ENCODE results near the gene NOTCH3.

The NOTCH3 gene

GRCh38 chr19:15200553-15201364 is at the start of gene NOTCH3:
NOTCH3 (minus strand) TSS chr19:15200995; CDS start chr19:15200905, 90 bp downstream.
- no peak for DNase-seq (ENCODE audit: low read depth in 2 of 2)

- DNase-seq (ENCODE audit: low read depth in 2 of 2), result no peak
Observed at GRCh38 chr19:15250640-15250993, 49.8 kb upstream of the NOTCH3 start.

GRCh38 chr19:15249972-15250639 is 49.3 kb upstream of the NOTCH3 start:
- DNase-seq (ENCODE audit: low read depth in 2 of 2), result no peak

GRCh38 chr19:15249528-15249874 is 48.7 kb upstream of the NOTCH3 start:
- no peak for DNase-seq (ENCODE audit: low read depth in 2 of 2)

GRCh38 chr19:15248648-15249527 is 48.1 kb upstream of the NOTCH3 start:
- no peak for DNase-seq (ENCODE audit: low read depth in 2 of 2)

GRCh38 chr19:15248106-15248505 is 47.3 kb upstream of the NOTCH3 start:
- DNase-seq (ENCODE audit: low read depth in 2 of 2), result no peak

GRCh38 chr19:15247107-15248014 is 46.6 kb upstream of the NOTCH3 start:
- DNase-seq (ENCODE audit: low read depth in 2 of 2), result no peak

GRCh38 chr19:15246198-15246481 is 45.3 kb upstream of the NOTCH3 start:
- DNase-seq (ENCODE audit: low read depth in 2 of 2), result no peak

GRCh38 chr19:15245370-15246197 is 44.8 kb upstream of the NOTCH3 start:
- DNase-seq (ENCODE audit: low read depth in 2 of 2), result no peak

- DNase-seq (ENCODE audit: low read depth in 2 of 2), result no peak
Observed at GRCh38 chr19:15244808-15245207, 44.0 kb upstream of the NOTCH3 start.

GRCh38 chr19:15244106-15244803 is 43.5 kb upstream of the NOTCH3 start:
- DNase-seq (ENCODE audit: low read depth in 2 of 2), result no peak

- no peak for DNase-seq (ENCODE audit: low read depth in 2 of 2)
Observed at GRCh38 chr19:15243236-15243957, 42.6 kb upstream of the NOTCH3 start.

- no peak for DNase-seq (ENCODE audit: low read depth in 2 of 2)
Observed at GRCh38 chr19:15241259-15241910, 40.6 kb upstream of the NOTCH3 start.

- no peak for DNase-seq (ENCODE audit: low read depth in 2 of 2)
Observed at GRCh38 chr19:15240515-15240914, 39.7 kb upstream of the NOTCH3 start.

GRCh38 chr19:15239337-15239949 is 38.6 kb upstream of the NOTCH3 start:
- no peak for DNase-seq (ENCODE audit: low read depth in 2 of 2)

GRCh38 chr19:15238639-15239155 is 37.9 kb upstream of the NOTCH3 start:
- no peak for DNase-seq (ENCODE audit: low read depth in 2 of 2)

- DNase-seq (ENCODE audit: low read depth in 2 of 2), result no peak
Observed at GRCh38 chr19:15237759-15238638, 37.2 kb upstream of the NOTCH3 start.

Data from stimulated activated CD8-positive, alpha-beta memory T cell treated with anti-CD3 and anti-CD28 coated beads, Interleukin-15, amount 100 ng/mL, for 4 hours (primary cell).